Measurements from ENCODE around the gene SEC62. TPM values are rescaled to one million over a fixed set of nuclear protein-coding genes. Genes with fewer than 3 reads are reported as not detected.

SEC62 gene
- total and polyA plus RNA-seq, 2 experiments from 2014 or later = 23.6 to 306 TPM

DNA sequence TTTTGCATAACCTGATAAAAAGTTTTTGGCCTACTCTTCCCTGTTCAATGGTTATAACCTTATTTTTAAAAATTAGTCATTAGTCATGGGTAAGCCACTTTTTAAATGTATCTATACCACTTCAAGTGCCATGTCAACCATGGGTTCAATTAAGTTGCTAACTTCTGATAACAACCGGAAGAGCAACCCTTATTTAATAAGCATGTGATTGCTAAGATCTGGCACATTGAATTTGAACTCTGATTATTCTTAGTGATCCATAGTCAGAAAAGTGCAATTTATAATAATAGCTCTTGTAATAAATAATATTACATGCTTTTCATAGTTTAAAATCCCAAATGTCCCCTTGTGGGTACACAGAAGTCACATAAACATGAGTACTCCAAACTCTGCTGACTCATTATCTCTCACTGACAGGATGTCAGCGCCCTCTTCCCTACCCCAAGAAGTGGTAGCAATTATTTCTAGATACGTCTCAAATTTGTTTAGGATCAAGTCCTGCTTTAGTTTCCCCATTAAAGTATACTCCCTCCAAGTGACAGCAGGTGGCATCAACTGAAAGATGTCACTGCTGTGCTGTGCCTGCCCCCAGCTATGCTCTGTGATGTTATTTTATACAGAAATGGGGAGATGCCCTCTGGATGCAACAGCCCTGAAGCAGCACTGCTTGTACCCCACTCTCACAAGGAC lies 36.6 kb upstream of the SEC62 start:
- no peak overlapping the region for H3K27ac ChIP-seq (ENCODE audit: low read depth)
- H3K9me2 ChIP-seq (ENCODE audit: insufficient read depth) = peaks cover 8% of the 10 kb centered on the region; the same call in 1 of the 2 replicates
- no peaks in the 10 kb centered on the region for H4K20me1 ChIP-seq (replicated peaks; ENCODE audit: insufficient read depth)
- no peak overlapping the region for H3K4me2 ChIP-seq
- no peak overlapping the region for H3K4me3 ChIP-seq
- H3F3A ChIP-seq (replicated peaks; ENCODE audit: low read depth) = no peaks in the 10 kb centered on the region
- no peak overlapping the region for H3K4me3 Mint-ChIP-seq
- H2AFZ ChIP-seq = peak overlapping the region; percentile 3; the same call in 1 of the 2 replicates
- no peaks in the 10 kb centered on the region for H3K4me1 ChIP-seq (ENCODE audit: insufficient read depth)
- DNase-seq (ENCODE audit: low spot score) (no peak), ATAC-seq (no peak)
- no peaks in the 10 kb centered on the region for H3K36me3 Mint-ChIP-seq (ENCODE audit: low read depth)
- H3K79me2 ChIP-seq (replicated peaks; ENCODE audit: insufficient read depth) = no peaks in the 10 kb centered on the region
- no peaks in the 10 kb centered on the region for H3K36me3 ChIP-seq (ENCODE audit: insufficient read depth)
- H3K27ac Mint-ChIP-seq = peak overlapping the region; percentile 7; the same call in 1 of the 2 replicates
- H3K9me3 Mint-ChIP-seq = no peaks in the 10 kb centered on the region; the same call in 2 of the 3 replicates
- no peaks in the 10 kb centered on the region for H3K27me3 Mint-ChIP-seq (ENCODE audit: insufficient read depth, low read depth, poor library complexity)
- H3K27me3 ChIP-seq (ENCODE audit: insufficient read depth) = no peaks in the 10 kb centered on the region
- H3K4me1 Mint-ChIP-seq = 0 out of 3 replicates have a peak, but pooled peaks cover 3% of the 10 kb centered on the region
- TF ChIP-seq ZNF114 (CRISPR knock-in tag; IDR thresholded peaks at IDR 0.05) = no peak
- TF ChIP-seq EZH2 (IDR thresholded peaks at IDR 0.05; ENCODE audit: low read depth, unreplicated experiment) = no peak
- TF ChIP-seq CTCF (conservative IDR thresholded peaks at IDR 0.05; ENCODE audit: low read depth in 2 of 2) = no peak; a peak in 1 of 4 replicates
- no peak for TF ChIP-seq CREB1 (CRISPR knock-in tag; IDR thresholded peaks at IDR 0.05; ENCODE audit: low read depth)
- TF ChIP-seq POLR2AphosphoS5 (IDR thresholded peaks at IDR 0.05; ENCODE audit: low read depth) = no peak
- TF ChIP-seq JUNB (IDR thresholded peaks at IDR 0.05; ENCODE audit: unreplicated experiment) = no peak
- no peak for TF ChIP-seq NANOG (IDR thresholded peaks at IDR 0.05; ENCODE audit: borderline replicate concordance)
- no peak for TF ChIP-seq STAT1 (IDR thresholded peaks at IDR 0.05; ENCODE audit: unreplicated experiment)

- H3K4me2 ChIP-seq = no peak overlapping the region
- no peak overlapping the region for H3K27ac ChIP-seq (ENCODE audit: low read depth)
- 0 out of 3 replicates have a peak, but pooled peaks cover 3% of the 10 kb centered on the region for H3K4me1 Mint-ChIP-seq
- H2AFZ ChIP-seq = peak overlapping the region; percentile 80
- no peak overlapping the region for H3K27ac Mint-ChIP-seq
- no peaks in the 10 kb centered on the region for H4K20me1 ChIP-seq (replicated peaks; ENCODE audit: insufficient read depth)
- no peaks in the 10 kb centered on the region for H3K4me1 ChIP-seq (ENCODE audit: insufficient read depth)
- H3K4me3 Mint-ChIP-seq = no peak overlapping the region
- H3K27me3 ChIP-seq (ENCODE audit: insufficient read depth) = no peaks in the 10 kb centered on the region
- H3K9me3 Mint-ChIP-seq = no peaks in the 10 kb centered on the region; the same call in 2 of the 3 replicates
- ATAC-seq (no peak), DNase-seq (ENCODE audit: low spot score) (no peak)
- H3F3A ChIP-seq (replicated peaks; ENCODE audit: low read depth) = no peaks in the 10 kb centered on the region
- no peaks in the 10 kb centered on the region for H3K27me3 Mint-ChIP-seq (ENCODE audit: insufficient read depth, low read depth, poor library complexity)
- no peak overlapping the region for H3K4me3 ChIP-seq
- no peaks in the 10 kb centered on the region for H3K36me3 Mint-ChIP-seq (ENCODE audit: low read depth)
- H3K9me2 ChIP-seq (ENCODE audit: insufficient read depth) = peaks cover 8% of the 10 kb centered on the region; the same call in 1 of the 2 replicates
- H3K36me3 ChIP-seq (ENCODE audit: insufficient read depth) = no peaks in the 10 kb centered on the region
- H3K79me2 ChIP-seq (replicated peaks; ENCODE audit: insufficient read depth) = no peaks in the 10 kb centered on the region
- TF ChIP-seq ZNF114 (CRISPR knock-in tag; IDR thresholded peaks at IDR 0.05) (no peak), NANOG (IDR thresholded peaks at IDR 0.05; ENCODE audit: borderline replicate concordance) (no peak), JUNB (IDR thresholded peaks at IDR 0.05; ENCODE audit: unreplicated experiment) (no peak), CREB1 (CRISPR knock-in tag; IDR thresholded peaks at IDR 0.05; ENCODE audit: low read depth) (no peak), ZNF331 (CRISPR knock-in tag; IDR thresholded peaks at IDR 0.05; ENCODE audit: low read depth) (no peak), EZH2phosphoT487 (IDR thresholded peaks at IDR 0.05; ENCODE audit: unreplicated experiment) (no peak), POLR2AphosphoS5 (IDR thresholded peaks at IDR 0.05; ENCODE audit: low read depth) (no peak), CTCF (conservative IDR thresholded peaks at IDR 0.05; ENCODE audit: low read depth in 2 of 2) (no peak)
- TF ChIP-seq, protein P1, sequence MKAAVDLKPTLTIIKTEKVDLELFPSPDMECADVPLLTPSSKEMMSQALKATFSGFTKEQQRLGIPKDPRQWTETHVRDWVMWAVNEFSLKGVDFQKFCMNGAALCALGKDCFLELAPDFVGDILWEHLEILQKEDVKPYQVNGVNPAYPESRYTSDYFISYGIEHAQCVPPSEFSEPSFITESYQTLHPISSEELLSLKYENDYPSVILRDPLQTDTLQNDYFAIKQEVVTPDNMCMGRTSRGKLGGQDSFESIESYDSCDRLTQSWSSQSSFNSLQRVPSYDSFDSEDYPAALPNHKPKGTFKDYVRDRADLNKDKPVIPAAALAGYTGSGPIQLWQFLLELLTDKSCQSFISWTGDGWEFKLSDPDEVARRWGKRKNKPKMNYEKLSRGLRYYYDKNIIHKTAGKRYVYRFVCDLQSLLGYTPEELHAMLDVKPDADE (IDR thresholded peaks at IDR 0.05) = no peak
- TF ChIP-seq, protein P2, sequence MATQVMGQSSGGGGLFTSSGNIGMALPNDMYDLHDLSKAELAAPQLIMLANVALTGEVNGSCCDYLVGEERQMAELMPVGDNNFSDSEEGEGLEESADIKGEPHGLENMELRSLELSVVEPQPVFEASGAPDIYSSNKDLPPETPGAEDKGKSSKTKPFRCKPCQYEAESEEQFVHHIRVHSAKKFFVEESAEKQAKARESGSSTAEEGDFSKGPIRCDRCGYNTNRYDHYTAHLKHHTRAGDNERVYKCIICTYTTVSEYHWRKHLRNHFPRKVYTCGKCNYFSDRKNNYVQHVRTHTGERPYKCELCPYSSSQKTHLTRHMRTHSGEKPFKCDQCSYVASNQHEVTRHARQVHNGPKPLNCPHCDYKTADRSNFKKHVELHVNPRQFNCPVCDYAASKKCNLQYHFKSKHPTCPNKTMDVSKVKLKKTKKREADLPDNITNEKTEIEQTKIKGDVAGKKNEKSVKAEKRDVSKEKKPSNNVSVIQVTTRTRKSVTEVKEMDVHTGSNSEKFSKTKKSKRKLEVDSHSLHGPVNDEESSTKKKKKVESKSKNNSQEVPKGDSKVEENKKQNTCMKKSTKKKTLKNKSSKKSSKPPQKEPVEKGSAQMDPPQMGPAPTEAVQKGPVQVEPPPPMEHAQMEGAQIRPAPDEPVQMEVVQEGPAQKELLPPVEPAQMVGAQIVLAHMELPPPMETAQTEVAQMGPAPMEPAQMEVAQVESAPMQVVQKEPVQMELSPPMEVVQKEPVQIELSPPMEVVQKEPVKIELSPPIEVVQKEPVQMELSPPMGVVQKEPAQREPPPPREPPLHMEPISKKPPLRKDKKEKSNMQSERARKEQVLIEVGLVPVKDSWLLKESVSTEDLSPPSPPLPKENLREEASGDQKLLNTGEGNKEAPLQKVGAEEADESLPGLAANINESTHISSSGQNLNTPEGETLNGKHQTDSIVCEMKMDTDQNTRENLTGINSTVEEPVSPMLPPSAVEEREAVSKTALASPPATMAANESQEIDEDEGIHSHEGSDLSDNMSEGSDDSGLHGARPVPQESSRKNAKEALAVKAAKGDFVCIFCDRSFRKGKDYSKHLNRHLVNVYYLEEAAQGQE (IDR thresholded peaks at IDR 0.05; ENCODE audit: unreplicated experiment) = no peak
These were observed 35.8 kb upstream of the SEC62 start for GRCh38 chr3:169930843-169931242.

All from GM23338 (cell line).